ENCODE data around the gene POU2F3. TPM values are rescaled to one million over a fixed set of nuclear protein-coding genes. Genes with fewer than 3 reads are reported as not detected.

Gene POU2F3
- total RNA-seq, 1 donor from 2014 or later = not detected

DNA sequence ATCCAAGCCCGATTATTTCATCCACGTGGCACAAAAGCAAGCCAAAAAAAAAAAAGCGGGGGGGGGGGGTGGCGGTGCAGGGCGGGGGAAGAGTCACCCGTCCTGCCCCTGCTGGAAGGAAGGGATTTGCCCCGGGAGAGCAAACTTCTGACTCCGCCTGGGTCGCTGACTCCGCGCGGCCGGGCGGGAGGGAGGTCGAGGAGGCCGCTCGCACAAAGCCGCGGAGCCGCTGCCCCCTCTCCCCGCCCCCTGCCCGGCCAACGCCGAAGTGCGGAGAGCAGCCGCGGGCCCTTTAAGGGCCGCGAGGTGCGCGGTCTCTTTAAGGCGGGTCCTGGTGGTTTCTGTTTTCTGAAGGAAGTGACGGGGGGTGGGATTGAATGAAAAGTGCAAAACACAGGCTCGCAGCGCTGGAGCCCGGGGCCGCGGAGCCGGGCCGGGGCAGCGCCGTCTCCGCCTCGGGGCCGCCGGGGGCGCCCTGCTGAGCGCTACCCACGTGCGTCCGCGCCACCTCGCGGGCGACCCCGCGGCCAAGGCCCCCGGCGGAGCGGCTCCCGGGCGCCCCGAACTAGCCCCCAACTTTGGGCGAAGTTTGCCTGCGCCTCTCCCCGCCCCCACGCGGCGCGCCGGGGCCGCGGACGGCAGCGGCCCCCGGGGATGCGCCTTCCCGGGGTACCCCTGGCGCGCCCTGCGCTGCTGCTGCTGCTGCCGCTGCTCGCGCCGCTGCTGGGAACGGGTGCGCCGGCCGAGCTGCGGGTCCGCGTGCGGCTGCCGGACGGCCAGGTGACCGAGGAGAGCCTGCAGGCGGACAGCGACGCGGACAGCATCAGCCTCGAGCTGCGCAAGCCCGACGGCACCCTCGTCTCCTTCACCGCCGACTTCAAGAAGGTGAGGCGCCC lies 29.1 kb upstream of the POU2F3 start, which contains the start of gene OAF:
OAF (plus strand) TSS at position 407 of the 896 bp plus-strand sequence; CDS start at position 655, 248 bp downstream.
- peak; percentile 95 for DNase-seq (ENCODE audit: low spot score)
- ATAC-seq = peak; percentile 75

DNA sequence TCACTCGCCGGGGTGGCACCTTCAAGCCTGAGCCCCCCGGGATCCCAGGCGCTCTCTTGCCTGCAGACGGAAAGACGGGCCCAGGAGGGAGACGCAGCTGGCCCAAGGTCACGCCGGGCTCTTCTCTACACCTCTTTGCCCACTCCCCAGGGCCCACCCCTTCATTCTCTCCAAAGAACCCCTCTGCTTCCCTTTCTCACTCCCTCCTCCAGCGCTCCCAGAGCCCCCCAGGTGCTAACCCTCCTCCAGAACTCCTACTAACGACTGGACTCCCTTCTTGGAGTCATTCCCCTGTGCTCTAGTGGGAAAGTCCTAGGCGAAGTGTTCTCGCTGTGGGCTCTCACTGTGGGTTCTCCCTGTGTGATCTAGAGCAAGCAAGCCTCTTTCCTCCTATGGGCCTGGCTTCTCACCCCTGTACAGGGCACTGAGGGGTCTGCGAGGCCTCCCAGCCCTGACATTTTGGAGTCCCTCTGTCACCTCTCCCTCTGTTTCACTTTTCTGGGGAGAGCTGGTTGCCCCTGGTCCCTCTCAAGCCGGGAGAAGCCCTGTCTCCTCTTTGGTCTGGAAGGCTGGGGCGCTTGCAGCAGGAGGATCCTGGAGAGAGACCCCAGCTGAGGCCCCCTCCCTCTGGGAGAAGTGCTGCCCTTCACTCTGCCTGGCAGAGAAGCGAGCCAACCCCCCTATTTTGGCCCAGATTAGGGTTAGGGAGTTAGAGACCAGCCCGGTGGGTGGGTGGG lies 28.2 kb upstream of the POU2F3 start:
- no peak for ATAC-seq

DNA sequence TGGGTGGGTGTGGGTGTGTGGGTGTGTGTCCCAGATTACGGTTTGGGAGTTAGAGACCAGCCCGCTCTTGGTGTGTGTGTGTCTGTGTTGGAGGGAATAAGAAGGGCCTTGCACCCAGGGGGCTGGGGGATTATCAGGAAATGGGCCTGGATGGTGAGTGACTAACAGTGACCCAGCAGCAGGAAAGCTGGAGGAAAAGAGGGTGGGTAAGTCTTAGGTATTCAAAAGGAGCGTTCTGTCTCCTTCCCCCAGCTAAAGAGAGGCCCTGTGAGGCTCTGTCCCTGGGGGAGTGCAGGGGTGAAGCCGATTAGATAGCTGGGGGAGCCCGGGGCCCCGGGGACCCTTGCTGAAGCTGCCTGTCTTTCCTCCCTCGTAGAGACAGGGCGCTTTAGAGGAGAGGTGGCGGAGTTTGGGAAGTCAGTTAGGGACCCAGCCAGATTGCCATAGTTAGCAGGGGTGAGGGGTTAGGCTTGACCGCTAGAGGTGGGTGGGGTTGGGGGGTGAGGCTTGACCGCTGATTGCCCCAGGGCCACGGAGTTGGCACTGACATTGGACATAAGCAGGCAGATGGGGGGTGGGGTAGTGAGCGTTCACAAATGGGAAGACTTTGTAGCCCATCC lies 27.6 kb upstream of the POU2F3 start:
- peak; percentile 81 for DNase-seq (ENCODE audit: low spot score)
- ATAC-seq = peak; percentile 41

More for the DNA sequence above, 28.2 kb upstream of the POU2F3 start:
- DNase-seq (ENCODE audit: low spot score) = no peak

DNA sequence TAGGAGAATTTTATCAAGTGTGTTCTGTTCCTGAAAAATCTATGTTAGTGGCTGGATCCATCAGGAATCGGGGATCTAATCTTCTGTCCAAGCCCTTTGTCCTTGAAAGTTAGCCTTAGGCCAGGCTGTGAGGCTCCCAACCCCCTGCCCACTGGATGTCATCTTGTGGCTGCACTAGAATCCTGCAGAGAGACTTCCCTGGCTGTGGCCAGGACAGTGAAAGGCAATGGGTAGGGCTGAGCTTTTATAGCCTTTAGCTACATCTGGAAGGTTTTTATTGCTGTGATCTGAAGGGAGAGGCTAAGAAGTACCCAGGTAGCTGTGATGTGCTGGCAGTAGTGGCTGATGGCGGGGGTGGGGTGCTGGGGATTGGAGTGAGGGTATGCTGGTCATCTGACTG lies 27.0 kb upstream of the POU2F3 start:
- ATAC-seq (peak; percentile 4), DNase-seq (ENCODE audit: low spot score) (no peak)

DNA sequence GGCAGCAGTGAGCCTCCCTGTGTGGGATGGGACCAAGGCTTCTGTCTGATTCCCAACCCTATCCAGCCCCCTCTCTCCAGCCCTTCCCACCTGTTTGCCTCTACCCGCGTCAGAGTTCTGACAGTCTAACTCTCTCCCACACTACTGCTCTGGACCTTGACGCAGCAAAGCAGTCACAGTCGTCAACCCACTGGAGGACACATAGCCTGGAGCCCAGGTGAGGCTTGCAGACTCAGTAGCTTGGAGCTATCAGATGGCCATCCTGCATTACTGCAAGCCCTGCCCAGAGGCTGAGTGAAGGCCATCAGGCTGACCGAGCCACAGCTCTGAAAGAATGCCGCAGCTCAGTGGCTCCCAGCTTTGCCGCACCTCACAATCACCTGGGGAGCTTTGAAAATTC lies 25.4 kb upstream of the POU2F3 start:
- no peak for DNase-seq (ENCODE audit: low spot score)
- ATAC-seq = no peak

DNA sequence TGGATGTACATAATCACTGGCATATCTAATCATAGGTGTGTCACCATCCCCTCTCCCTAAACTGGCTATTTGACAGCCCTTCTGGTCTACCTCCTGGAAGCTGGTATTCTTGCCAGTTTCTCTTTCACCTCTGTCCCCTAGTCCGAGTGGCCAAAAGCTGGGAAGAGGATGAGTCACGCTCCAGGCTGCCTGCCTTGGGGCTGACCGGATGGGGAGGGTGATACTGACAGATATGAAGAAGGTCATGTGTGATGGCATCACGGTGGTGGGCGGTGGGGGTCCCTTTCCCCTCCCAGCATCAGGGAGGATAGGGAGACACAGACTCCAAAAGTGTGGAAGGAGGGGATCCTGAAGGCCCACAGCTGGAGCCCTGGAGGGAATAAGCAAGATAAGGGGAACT lies 24.3 kb upstream of the POU2F3 start:
- DNase-seq (ENCODE audit: low spot score) (peak; percentile 90), ATAC-seq (peak; percentile 43)

DNA sequence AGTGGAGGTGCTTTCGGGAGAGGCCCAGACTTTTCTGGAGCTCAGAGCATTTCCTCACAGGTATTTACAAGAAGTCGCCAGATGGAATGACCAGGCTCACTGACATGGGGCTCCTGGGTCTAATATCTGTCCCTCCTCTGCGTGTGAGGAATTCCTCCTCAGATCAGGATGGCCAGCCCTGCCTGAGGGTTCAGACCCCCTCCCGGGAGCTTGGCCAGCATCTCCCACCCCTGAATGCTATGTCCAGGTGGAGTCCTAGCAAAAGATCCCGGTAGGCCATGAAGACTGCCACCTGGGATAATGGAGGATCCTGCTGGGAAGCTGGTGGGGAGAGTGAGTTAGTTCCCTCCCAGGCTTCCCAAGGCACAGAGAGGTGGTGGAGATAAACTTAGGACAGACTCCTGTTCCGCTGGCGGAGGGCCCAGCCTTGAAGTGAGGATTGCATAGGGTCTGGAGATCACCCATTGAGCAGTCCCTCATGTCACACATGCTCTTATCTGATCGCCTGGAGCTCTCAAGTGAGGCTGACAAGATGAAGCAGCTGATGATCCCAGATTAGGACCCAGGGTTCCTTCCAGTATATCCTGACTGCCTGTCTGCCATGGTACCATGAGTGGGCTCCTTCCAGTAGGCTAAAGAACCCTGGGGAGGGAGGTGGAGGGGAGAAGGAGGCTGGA lies 23.4 kb upstream of the POU2F3 start:
- no peak for ATAC-seq
- no peak for DNase-seq (ENCODE audit: low spot score)

DNA sequence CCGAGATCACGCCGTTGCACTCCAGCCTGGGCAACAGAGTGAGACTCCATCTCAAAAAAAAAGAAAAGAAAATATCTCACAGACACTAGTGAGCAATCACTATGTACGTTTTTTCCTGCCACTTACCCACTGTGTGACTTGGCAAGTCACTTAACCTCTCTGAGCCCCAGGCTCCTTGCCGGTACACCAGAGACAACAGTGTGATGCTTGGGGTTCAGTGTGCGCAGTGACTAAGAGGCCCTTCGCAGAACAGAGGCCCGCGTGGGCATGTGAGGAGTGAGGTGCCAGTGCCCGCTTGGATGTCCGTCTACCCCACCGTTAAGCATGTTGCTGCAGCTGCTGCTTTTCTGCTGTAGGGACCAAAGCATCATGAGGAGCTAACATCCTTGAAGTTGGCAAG lies 22.4 kb upstream of the POU2F3 start:
- DNase-seq (ENCODE audit: low spot score) = no peak
- ATAC-seq = no peak

DNA sequence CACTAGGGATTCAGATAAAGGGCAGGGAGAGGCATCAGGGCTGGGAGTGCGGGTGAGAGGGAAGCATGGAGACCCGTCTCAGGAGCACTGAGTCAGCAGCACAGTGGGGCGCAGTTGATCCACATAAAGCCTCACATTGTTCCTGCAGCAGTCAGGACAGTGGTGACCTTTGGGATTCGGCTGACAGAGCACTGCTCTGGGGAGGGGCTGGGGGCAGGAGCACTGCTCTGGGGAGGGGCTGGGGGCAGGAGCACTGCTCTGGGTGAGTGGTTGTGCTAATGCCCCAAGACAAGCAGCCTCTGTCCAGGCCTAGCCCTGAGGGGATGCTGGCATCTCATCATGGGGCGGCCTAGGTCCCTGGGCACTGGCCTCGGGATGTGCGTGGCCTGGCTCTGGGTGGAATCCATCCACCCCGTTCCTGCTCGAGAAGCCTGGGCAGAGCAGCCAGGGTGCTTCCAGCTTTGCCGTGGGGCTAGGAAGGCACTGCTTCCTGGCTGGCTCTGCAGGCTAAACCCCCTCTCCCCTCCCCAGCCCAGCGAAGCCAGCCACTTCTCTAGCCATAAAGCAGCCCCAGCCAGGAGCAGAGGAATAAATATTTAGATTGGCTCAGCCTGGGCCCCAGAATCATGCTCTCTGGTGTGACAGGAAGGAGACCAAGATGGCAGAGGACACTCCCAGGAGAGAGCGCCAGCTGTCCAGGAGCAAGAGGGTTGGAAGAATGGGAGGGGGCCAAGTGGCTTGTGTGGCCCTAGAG lies 21.8 kb upstream of the POU2F3 start:
- peak; percentile 47 for ATAC-seq
- peak; percentile 72 for DNase-seq (ENCODE audit: low spot score)

DNA sequence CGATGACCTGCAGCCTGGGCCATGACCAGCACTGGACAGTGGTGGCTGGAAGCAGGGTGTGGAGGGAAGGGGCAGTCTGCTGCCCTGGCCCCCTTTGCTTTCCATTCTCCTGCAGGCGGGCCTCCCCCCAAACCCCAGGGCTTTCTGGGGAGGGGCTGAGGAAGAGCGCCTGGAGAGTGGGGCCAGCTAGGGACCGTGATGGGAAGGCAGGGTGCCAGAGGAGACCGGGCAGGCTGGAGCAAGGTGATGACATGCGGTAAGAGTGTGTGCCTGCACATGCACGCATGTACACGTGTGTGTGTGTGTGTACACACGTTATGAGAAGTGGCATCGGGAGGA lies 21.3 kb upstream of the POU2F3 start:
- no peak for ATAC-seq
- no peak for DNase-seq (ENCODE audit: low spot score)

DNA sequence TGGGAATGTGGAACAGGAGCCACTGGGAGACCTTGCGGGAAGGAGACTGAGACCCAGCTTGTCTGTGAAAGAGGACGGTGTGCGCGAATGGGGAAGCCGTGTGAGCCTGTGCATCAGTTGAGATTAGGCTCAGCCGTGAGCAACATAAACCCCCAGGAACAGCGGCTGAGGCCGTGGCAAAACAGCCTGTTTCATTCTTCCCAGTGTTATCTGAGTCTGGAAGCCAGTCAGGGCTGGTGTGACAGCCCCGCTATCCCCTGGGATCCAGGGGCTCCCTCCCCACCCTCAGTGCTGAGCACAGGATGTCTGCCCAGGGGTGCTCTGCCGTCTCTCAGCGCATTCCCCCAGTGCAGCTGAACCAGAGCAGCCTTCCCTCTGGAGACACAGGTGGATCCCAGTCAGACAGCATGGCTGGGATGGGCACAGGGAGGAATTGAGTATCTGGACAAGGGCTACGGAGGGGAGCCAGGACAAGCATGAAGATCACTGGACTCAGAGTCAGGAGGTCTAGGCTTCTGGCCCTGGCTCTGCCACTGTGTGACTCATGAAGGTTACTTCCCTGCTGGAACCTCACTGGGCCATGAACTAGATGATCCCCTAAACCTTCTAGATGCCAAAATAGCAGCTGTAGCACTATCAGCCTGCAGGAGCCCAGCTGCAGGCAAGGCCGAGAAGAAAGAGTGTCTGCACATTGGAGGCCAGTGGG lies 20.6 kb upstream of the POU2F3 start:
- no peak for DNase-seq (ENCODE audit: low spot score)
- peak; percentile 1 for ATAC-seq

DNA sequence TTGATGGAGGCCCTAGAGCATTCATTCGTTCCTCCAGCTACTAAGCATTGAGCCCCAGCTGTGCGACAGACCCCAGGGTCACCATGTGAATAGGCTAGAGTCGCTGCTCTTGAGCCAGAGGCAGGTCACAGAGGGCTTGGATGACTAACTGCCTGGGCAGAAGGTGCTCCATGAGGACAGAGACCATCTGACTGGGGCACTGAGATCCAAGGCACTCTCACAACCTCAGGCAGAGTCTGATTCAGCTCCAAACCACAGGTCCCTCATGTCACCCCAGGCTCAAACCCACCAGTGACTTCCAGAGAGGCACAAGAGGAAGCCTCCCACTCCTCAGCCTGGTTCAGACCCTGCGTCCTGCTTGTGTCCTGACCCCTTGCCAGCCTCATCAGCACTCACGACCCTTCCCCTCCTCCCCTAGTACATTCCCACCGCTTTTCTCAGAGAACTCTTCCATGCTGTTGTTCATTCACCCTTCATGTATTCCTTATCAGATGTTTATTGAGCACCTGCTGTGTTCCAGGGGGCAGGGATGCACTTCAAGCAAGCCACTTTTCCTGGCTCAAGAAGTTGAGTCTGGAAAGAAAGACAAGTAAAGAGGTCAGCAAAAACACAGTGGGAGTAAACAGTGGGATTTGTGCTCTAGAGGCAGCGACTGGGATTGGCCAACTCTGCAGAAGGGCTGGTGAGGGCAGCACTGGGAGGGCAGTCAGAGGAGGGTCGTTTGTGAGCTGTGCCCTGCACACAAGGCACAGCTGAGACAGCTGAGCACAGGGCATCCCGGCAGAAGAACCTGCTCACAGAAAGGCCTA lies 19.8 kb upstream of the POU2F3 start:
- DNase-seq (ENCODE audit: low spot score) = no peak

DNA sequence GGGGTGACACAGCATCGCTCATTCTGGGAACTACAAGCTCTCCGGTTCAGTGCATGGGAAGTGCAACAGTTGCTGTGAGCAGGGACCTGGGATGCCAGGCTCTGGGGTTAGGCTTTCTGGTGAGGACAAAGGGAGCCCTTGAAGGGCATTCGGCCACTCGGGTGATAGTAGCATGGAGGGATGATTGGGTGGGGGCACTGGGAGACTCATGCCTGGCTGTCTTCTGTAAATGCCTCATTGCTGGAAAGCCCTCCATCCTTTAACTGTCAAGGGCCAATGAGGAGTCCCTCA lies 19.2 kb upstream of the POU2F3 start:
- ATAC-seq (no peak), DNase-seq (ENCODE audit: low spot score) (no peak)

More for the DNA sequence above, 19.8 kb upstream of the POU2F3 start:
- no peak for ATAC-seq

DNA sequence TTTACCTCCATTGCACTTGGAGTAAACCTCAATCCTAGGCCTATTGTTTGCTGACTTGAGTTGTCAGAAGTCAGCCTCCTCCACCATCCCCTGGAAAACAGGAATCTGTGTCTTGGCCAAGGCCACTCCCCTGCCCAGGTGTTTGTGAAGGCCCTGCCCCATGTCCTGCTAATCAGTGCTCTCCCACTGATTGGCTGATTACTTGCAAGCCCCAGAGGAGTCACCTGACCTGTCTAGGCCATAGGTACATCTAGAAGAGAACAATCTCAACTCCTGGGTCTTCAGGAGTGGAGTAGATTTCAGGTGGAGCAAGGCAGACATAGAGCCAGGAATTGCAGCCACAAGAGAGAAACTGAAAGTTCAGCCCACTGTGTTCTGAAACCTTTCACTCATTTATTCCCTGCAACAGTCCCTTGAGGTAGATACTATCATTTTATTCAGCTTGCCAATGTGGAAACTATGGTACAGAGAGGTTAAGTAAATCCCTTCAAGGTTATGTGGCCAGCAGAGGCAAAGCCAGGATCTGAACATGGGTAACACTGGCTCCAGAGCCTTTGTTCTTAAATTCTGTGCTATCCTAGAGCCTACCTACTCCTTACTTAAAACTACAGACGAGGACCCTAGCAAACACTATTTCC lies 18.7 kb upstream of the POU2F3 start:
- DNase-seq (ENCODE audit: low spot score) = no peak
- no peak for ATAC-seq

DNA sequence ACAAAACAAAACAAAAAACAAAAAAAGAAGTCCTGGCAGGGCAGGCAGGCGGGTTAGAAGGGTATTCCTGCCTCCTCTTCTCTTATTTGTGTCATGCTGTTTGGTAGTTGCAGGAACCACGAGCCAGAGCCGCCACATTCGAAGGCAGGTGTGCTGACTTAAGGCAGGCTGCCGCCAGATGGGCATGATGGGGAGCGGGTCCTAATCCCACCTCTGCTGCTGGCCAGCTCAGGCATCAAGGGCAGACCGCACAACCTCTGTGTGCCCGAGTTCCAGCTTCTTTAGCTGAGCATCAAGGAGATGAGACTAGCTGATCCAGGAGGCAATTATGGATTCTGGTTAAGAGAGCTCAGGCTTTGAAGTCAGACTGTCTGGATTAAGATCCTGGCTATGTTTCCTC lies 17.0 kb upstream of the POU2F3 start:
- DNase-seq (ENCODE audit: low spot score) (no peak), ATAC-seq (no peak)

DNA sequence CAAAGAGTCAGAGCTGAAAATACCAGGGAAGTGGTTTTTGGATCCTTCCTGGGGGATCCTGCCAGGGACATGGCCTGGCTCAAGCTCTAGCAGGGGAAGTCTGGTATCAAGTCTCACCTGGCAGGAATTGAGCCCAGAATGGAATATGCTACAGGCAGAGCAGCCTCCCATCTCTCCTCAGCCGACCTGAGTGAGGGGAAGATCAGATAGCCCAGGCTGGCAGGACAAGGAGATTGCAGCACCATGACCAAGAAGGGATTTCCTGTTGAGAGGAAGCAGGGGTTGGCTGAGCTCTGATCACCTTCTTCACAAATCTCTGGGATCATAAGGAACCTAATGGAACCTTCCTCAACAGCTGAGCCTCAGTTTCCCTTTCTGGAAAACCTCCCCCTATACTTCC lies 16.1 kb upstream of the POU2F3 start:
- ATAC-seq (no peak), DNase-seq (ENCODE audit: low spot score) (no peak)

DNA sequence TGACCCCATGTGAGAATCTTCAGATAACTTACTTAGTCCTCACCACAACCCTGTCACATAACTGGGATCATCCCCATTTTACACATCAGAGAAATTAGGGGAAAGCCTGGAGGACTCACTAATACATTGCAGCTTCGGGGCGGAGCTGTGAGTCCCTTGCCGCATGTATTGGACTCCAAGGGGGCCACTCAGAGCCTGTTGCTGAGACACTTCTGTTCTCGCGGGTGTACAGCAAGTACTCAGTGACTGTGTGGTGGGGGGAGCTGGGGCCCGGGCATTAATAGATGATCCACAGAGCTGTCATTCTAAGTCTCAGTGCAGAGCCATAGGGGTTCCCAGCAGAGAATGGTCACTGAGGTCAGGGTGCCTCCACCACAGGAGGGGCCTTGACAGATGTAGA lies 15.6 kb upstream of the POU2F3 start:
- DNase-seq (ENCODE audit: low spot score) (no peak), ATAC-seq (no peak)
